Heart left ventricle (tissue), 13 donors: ENCODE measurements around the gene RNF217.

Experiments
- CTCF ChIP-seq, 12 donors: fragments of 200-600 bp; sonication (generic) in 4 of 12; IDR thresholded peaks; one replicate each; pipeline versions ENCODE4 v1.5.0 to v1.8.0; 2018 to 2022; ENCODE audit warnings: antibody characterized with exemption in 12 of 12, mild to moderate bottlenecking in 5 of 12
- POLR2A ChIP-seq, 2 donors: fragments of 450-650 bp; IDR thresholded peaks; one replicate each; pipeline ENCODE4 v1.6.1; 2017; ENCODE audit warnings: antibody characterized with exemption in 2 of 2, mild to moderate bottlenecking in 2 of 2, moderate library complexity in 2 of 2
- donor health status: ischemic (EF 13 %, LVEDD 7.1; RV severe dilation, severe dysfunction).
- donor health status: DM: no; HTN: yes; CAD: no.
- donor health status: DM: no; HTN: no; CAD: no.
- donor health status: ischemic (EF 25% LVEDD 6.9; RV normal size, moderate dysfunction).
- donor health status: ischemic (EF 25% LVEDD 5.7; RV mildly dilated, moderate dysfunction).
- donor health status: ischemic (EF 35%, LVEDD 5.7; RV mildly dilated, moderate dysfunction).
- donor health status: nonischemic (EF 11% LVEDD 7.7; RV severe dilation, severe dysfunction).
- donor health status: DM: yes; HTN: yes; CAD: no.
- donor health status: PGD.
- donor health status: ischemic (EF 29% LVEDD 5.4; RV normal size, mild dysfunction).
- donor health status: nonischemic (EF 23%, LVEDD 6.1; RV moderate dilation, normal function).

- no peak for TF ChIP-seq CTCF (IDR thresholded peaks at IDR 0.05)
- no peak for TF ChIP-seq POLR2A (IDR thresholded peaks at IDR 0.05)
Observed at GRCh38 chr6:125003070-125003469, 40.8 kb downstream of the RNF217 start.
